ENCODE results near the gene ABCA5. TPM values are rescaled to one million over a fixed set of nuclear protein-coding genes. Genes with fewer than 3 reads are reported as not detected.

The ABCA5 gene
- total and polyA plus RNA-seq, 12 donors, result 6.9 to 46.7 (median 19.3) TPM

- H3K27me3 ChIP-seq, result no peaks in the 10 kb centered on the region
- H3K4me1 ChIP-seq, result peaks cover 0 to 17% (median 2%) of the 10 kb centered on the region in 9 donors
- H3K9me3 ChIP-seq, result no peaks in the 10 kb centered on the region
- H3K36me3 ChIP-seq, result no peaks in the 10 kb centered on the region
- H3K27ac ChIP-seq, result no peak overlapping the region
- no peak overlapping the region for H3K4me3 ChIP-seq
- 63% methylated on average over 5 of the region's 5 CpGs for WGBS, 2 donors
- no peak for TF ChIP-seq CTCF (IDR thresholded peaks at IDR 0.05)
- intact Hi-C loops (cut with DNase I), result no loop called here
- no peak for ATAC-seq
- no peak for DNase-seq
Observed at GRCh38 chr17:69320210-69320907, 6.6 kb downstream of the ABCA5 start.

GRCh38 chr17:69317625-69318024 lies 9.3 kb downstream of the ABCA5 start:
- Histone ChIP-seq H3K27ac (no peak overlapping the region), H3K9me3 (no peaks in the 10 kb centered on the region), H3K4me3 (no peak overlapping the region), H3K4me1 (no peaks in the 10 kb centered on the region), H3K27me3 (no peaks in the 10 kb centered on the region), H3K36me3 (peaks cover 0 to 4% (median 0%) of the 10 kb centered on the region in 9 donors)
- DNase-seq, result no peak
- TF ChIP-seq CTCF (IDR thresholded peaks at IDR 0.05), result no peak
- ATAC-seq, result no peak
- intact Hi-C loops (cut with DNase I), result no loop called here
- 38 to 73% methylated on average over 1 of the region's 1 CpG for WGBS, 2 donors

- Histone ChIP-seq H3K9me3 (no peaks in the 10 kb centered on the region), H3K27me3 (no peaks in the 10 kb centered on the region), H3K27ac (no peak overlapping the region), H3K36me3 (peaks cover 0 to 19% (median 0%) of the 10 kb centered on the region in 9 donors), H3K4me3 (no peak overlapping the region), H3K4me1 (no peaks in the 10 kb centered on the region)
- intact Hi-C loops (cut with DNase I), result no loop called here
- DNase-seq (no peak), ATAC-seq (no peak)
- 68 to 72% methylated on average over 6 of the region's 6 CpGs for WGBS, 2 donors
- TF ChIP-seq CTCF (IDR thresholded peaks at IDR 0.05), result no peak
Observed at GRCh38 chr17:69314246-69315065, 12.5 kb downstream of the ABCA5 start.

- no peak for TF ChIP-seq CTCF (IDR thresholded peaks at IDR 0.05)
- Histone ChIP-seq H3K4me3 (no peak overlapping the region), H3K4me1 (no peaks in the 10 kb centered on the region), H3K27ac (no peak overlapping the region), H3K36me3 (peaks cover 0 to 59% (median 0%) of the 10 kb centered on the region in 9 donors), H3K27me3 (no peaks in the 10 kb centered on the region), H3K9me3 (no peaks in the 10 kb centered on the region)
- DNase-seq (no peak), ATAC-seq (no peak)
- intact Hi-C loops (cut with DNase I), result no loop called here
- WGBS, 2 donors, result 97 to 98% methylated on average over 2 of the region's 2 CpGs
Observed at GRCh38 chr17:69305177-69305576, 21.8 kb downstream of the ABCA5 start.
